GM18870 (cell line): Measurements from ENCODE around the gene GRIA3.
"Not testable (repeated sequence)": the region's sequence is repeated elsewhere in the genome, so short reads cannot be mapped to it uniquely, and the experiment has no call there.

Source experiments
- ATAC-seq: cut with Tn5 transposase; IDR thresholded peaks from one replicate; pipeline ENCODE4 v1.9.1; 2021; ENCODE audit warnings: moderate library complexity; ENCODE audit not compliant: unreplicated experiment

Gene GRIA3

GRCh38 chrX:123449335-123449734, 265.3 kb downstream of the GRIA3 start:
- no peak for ATAC-seq

- ATAC-seq, result no peak
Observed at GRCh38 chrX:123450222-123450621, 266.1 kb downstream of the GRIA3 start.

- ATAC-seq, result peak; percentile 66
Observed at GRCh38 chrX:123454712-123455431, 270.8 kb downstream of the GRIA3 start.

- ATAC-seq, result no peak
Observed at GRCh38 chrX:123455693-123456092, 271.6 kb downstream of the GRIA3 start.

- ATAC-seq, result no peak
Observed at GRCh38 chrX:123464709-123465108, 280.6 kb downstream of the GRIA3 start.

GRCh38 chrX:123468481-123468880, 284.4 kb downstream of the GRIA3 start:
- ATAC-seq, result no peak

GRCh38 chrX:123475068-123475724, 291.1 kb downstream of the GRIA3 start:
- ATAC-seq, result no peak

GRCh38 chrX:123476611-123477219, 292.6 kb downstream of the GRIA3 start:
- ATAC-seq, result no peak

GRCh38 chrX:123477673-123478072, 293.6 kb downstream of the GRIA3 start:
- no peak for ATAC-seq

- no peak for ATAC-seq
Observed at GRCh38 chrX:123481913-123482851, 298.1 kb downstream of the GRIA3 start.

- no peak for ATAC-seq
Observed at GRCh38 chrX:123486297-123486696, 302.2 kb downstream of the GRIA3 start.

GRCh38 chrX:123487236-123487635, 303.2 kb downstream of the GRIA3 start:
- no peak for ATAC-seq

- ATAC-seq, result no peak
Observed at GRCh38 chrX:123487669-123488068, 303.6 kb downstream of the GRIA3 start.

GRCh38 chrX:123489011-123489410, 304.9 kb downstream of the GRIA3 start:
- ATAC-seq, result no peak

GRCh38 chrX:123493857-123494256, 309.8 kb downstream of the GRIA3 start:
- no peak for ATAC-seq

GRCh38 chrX:123499787-123500186, 315.7 kb downstream of the GRIA3 start:
- ATAC-seq, result no peak

- no peak for ATAC-seq
Observed at GRCh38 chrX:123504047-123504446, 320.0 kb downstream of the GRIA3 start.

GRCh38 chrX:123504630-123505270, 320.7 kb downstream of the GRIA3 start:
- no peak for ATAC-seq

- no peak for ATAC-seq
Observed at GRCh38 chrX:123513585-123514278, 329.7 kb downstream of the GRIA3 start.

GRCh38 chrX:123514279-123514640, 330.2 kb downstream of the GRIA3 start:
- ATAC-seq, result not testable (repeated sequence)
